Kidney (tissue), 14 donors: ENCODE results near the gene CACNB2. TPM values are rescaled to one million over a fixed set of nuclear protein-coding genes. Genes with fewer than 3 reads are reported as not detected.

Experiments used
- DNase-seq, 5 donors: peaks; one replicate each; pipeline ENCODE4 v3.0.0-alpha.2; 2013 to 2020
- FAIRE-seq: peaks from 2 replicates; lab custom pipeline; 2012; peaks lifted over from hg19 to GRCh38; lab: Jason Lieb, UNC
- H3K27ac ChIP-seq, 2 donors: one replicate each; pipeline ENCODE4 v1.7.0; 2013; ENCODE audit warnings: low read depth in 2 of 2, low read length in 2 of 2, inconsistent platforms in 1 of 2
- H3K27me3 ChIP-seq: one replicate; pipeline ENCODE4 v1.7.1; 2013; ENCODE audit warnings: low read length, inconsistent platforms; ENCODE audit not compliant: control insufficient read depth, insufficient read depth
- H3K36me3 ChIP-seq, 3 donors: one replicate each; pipeline versions ENCODE4 v1.7.0 to v1.7.1; 2013; ENCODE audit warnings: low read length in 3 of 3, control low read depth in 1 of 3, inconsistent platforms in 1 of 3; ENCODE audit not compliant: insufficient read depth in 3 of 3, control insufficient read depth in 2 of 3
- H3K4me1 ChIP-seq, 3 donors: one replicate each; pipeline versions ENCODE4 v1.7.0 to v1.7.1; 2013; ENCODE audit warnings: low read length in 3 of 3, inconsistent platforms in 1 of 3, low read depth in 1 of 3; ENCODE audit not compliant: control insufficient read depth in 2 of 3, insufficient read depth in 2 of 3
- H3K4me3 ChIP-seq, 3 donors: one replicate each; pipeline versions ENCODE4 v1.7.0 to v1.8.1; 2013; ENCODE audit warnings: low read length in 3 of 3, control low read depth in 1 of 3, inconsistent platforms in 1 of 3
- H3K9ac ChIP-seq, 3 donors: one replicate each; pipeline versions ENCODE4 v1.7.0 to v1.7.1; 2013; ENCODE audit warnings: low read length in 3 of 3, control low read depth in 1 of 3, inconsistent platforms in 1 of 3
- H3K9me3 ChIP-seq, 3 donors: one replicate each; pipeline versions ENCODE4 v1.7.0 to v1.7.1; 2013; ENCODE audit warnings: low read length in 3 of 3, control low read depth in 1 of 3, inconsistent platforms in 1 of 3; ENCODE audit not compliant: control insufficient read depth in 2 of 3, insufficient read depth in 1 of 3
- CTCF ChIP-seq: IDR thresholded peaks from 3 replicates; pipeline ENCODE4 v1.5.1; 2012; ENCODE audit warnings: mild to moderate bottlenecking, moderate library complexity, borderline replicate concordance; ENCODE audit not compliant: insufficient read depth; ENCODE audit errors: extremely low read depth
- intact Hi-C: fragments of 100-400 bp; cut with DNase I; formaldehyde crosslinking; loops from one replicate; pipeline ENCODE4 v1.11.1; 2022
- polyA plus RNA-seq: library from polyadenylated mRNA; stranded (reverse); fragments of 350-450 nt; fragmentation: Illumina TruSeq; extraction: RNeasy Lipid Tissue Mini Kit (QIAGEN cat#74804); gene quantifications from one replicate; pipeline ENCODE4 v1.2.3, GENCODE V29; 2014; ENCODE audit warnings: low read depth, low replicate concordance; ENCODE audit not compliant: insufficient read depth
- total RNA-seq: library from RNA; stranded (reverse); fragmentation: NEBNext Ultra II Directional; extraction: Animal tissue kit (Norgen Biotek cat#: 25700); gene quantifications from one replicate; pipeline ENCODE4 v1.2.1, GENCODE V29; 2021
- donor health status: control.
- donor health status: control.
- donor health status: control.
- donor health status: control.
- donor health status: control.
- donor health status: DM: yes; HTN: yes; CAD: no.
- donor health status: Normal renal cell carcinoma (clear cell type).

Gene CACNB2
- total and polyA plus RNA-seq, 2 donors from 2014 or later = 2.8 TPM

GRCh38 chr10:18297659-18298058, 157.4 kb downstream of the CACNB2 start:
- H3K36me3 ChIP-seq = no peaks in the 10 kb centered on the region
- TF ChIP-seq CTCF = no peak
- H3K9ac ChIP-seq = no peak overlapping the region
- H3K9me3 ChIP-seq = no peaks in the 10 kb centered on the region
- FAIRE-seq (no peak), DNase-seq (no peak)
- no peak overlapping the region for H3K27ac ChIP-seq
- intact Hi-C loops = no loop called here
- no peaks in the 10 kb centered on the region for H3K4me1 ChIP-seq
- no peak overlapping the region for H3K4me3 ChIP-seq
- no peaks in the 10 kb centered on the region for H3K27me3 ChIP-seq

GRCh38 chr10:18298256-18298655, 158.0 kb downstream of the CACNB2 start:
- Histone ChIP-seq H3K9me3 (no peaks in the 10 kb centered on the region), H3K4me1 (no peaks in the 10 kb centered on the region), H3K27ac (no peak overlapping the region), H3K27me3 (no peaks in the 10 kb centered on the region), H3K4me3 (no peak overlapping the region), H3K36me3 (no peaks in the 10 kb centered on the region), H3K9ac (no peak overlapping the region)
- no peak for FAIRE-seq
- TF ChIP-seq CTCF = no peak
- intact Hi-C loops = no loop called here
- no peak for DNase-seq

GRCh38 chr10:18303851-18304801, 163.9 kb downstream of the CACNB2 start:
- Histone ChIP-seq H3K27me3 (no peaks in the 10 kb centered on the region), H3K4me3 (no peak overlapping the region), H3K9me3 (no peaks in the 10 kb centered on the region), H3K36me3 (no peaks in the 10 kb centered on the region), H3K9ac (no peak overlapping the region), H3K27ac (no peak overlapping the region), H3K4me1 (no peaks in the 10 kb centered on the region)
- no peak for TF ChIP-seq CTCF
- intact Hi-C loops = no loop called here
- FAIRE-seq = no peak
- DNase-seq = peak in 2 of 5 donors; percentile 35 to 50
